Osteoblast (primary cell): Measurements from ENCODE around the gene ARHGAP15. TPM values are rescaled to one million over a fixed set of nuclear protein-coding genes. Genes with fewer than 3 reads are reported as not detected.

Source experiments
- DNase-seq: peaks from one replicate; pipeline ENCODE4 v3.0.0; 2011; ENCODE audit warnings: low spot score, mixed read lengths; ENCODE audit not compliant: insufficient read length; ENCODE audit errors: missing footprints
- H2AFZ ChIP-seq: 2 replicates; pipeline ENCODE4 v1.6.0; 2011; ENCODE audit warnings: mild to moderate bottlenecking, low read length
- H3K27ac ChIP-seq: 2 replicates; pipeline ENCODE4 v1.5.1; 2011; ENCODE audit warnings: mild to moderate bottlenecking, low read depth, low read length, moderate library complexity
- H3K27me3 ChIP-seq: 2 replicates; pipeline ENCODE4 v1.6.0; 2012; ENCODE audit warnings: mild to moderate bottlenecking, control low read depth, inconsistent platforms, low read length, moderate library complexity; ENCODE audit not compliant: insufficient read depth
- H3K36me3 ChIP-seq: 2 replicates; pipeline ENCODE4 v1.5.1; 2011; ENCODE audit warnings: mild to moderate bottlenecking, low read length, control low read depth, moderate library complexity; ENCODE audit not compliant: insufficient read depth
- H3K4me1 ChIP-seq: 2 replicates; pipeline ENCODE4 v1.5.1; 2011; ENCODE audit warnings: mild to moderate bottlenecking, low read length, control low read depth, moderate library complexity; ENCODE audit not compliant: insufficient read depth
- H3K4me2 ChIP-seq: 2 replicates; pipeline ENCODE4 v1.6.0; 2011; ENCODE audit warnings: mild to moderate bottlenecking, low read length; ENCODE audit not compliant: insufficient read depth
- H3K4me3 ChIP-seq: fragments of 200-600 bp; sonication (generic); 3 replicates; pipeline ENCODE4 v1.5.1; 2012; ENCODE audit warnings: mild to moderate bottlenecking, low read length, inconsistent platforms; ENCODE audit not compliant: insufficient read depth
- H3K79me2 ChIP-seq: 2 replicates; pipeline ENCODE4 v1.6.0; 2012; ENCODE audit warnings: mild to moderate bottlenecking, low read length, control low read depth, inconsistent platforms; ENCODE audit not compliant: insufficient read depth
- H3K9me3 ChIP-seq: 2 replicates; pipeline ENCODE4 v1.5.1; 2011; ENCODE audit warnings: low read depth, low read length, control low read depth
- H4K20me1 ChIP-seq: 2 replicates; pipeline ENCODE4 v1.6.0; 2012; ENCODE audit warnings: mild to moderate bottlenecking, low read length, control low read depth; ENCODE audit not compliant: insufficient read depth
- CTCF ChIP-seq: IDR thresholded peaks from 2 replicates; pipeline ENCODE4 v1.5.1; 2011; ENCODE audit warnings: mild to moderate bottlenecking, low read depth, low read length, moderate library complexity; ENCODE audit errors: extremely low read depth
- total RNA-seq: library from RNA; depleted of rRNA; stranded (reverse); fragments of >200 nt; gene quantifications from 2 replicates; pipeline ENCODE4 v1.2.3, GENCODE V29; 2012

Gene ARHGAP15
- total RNA-seq, 1 donor = 2.2 TPM

- Histone ChIP-seq H2AFZ (no peak overlapping the region), H3K36me3 (no peaks in the 10 kb centered on the region), H3K4me2 (no peak overlapping the region), H3K27ac (no peak overlapping the region), H3K4me1 (peaks cover 11% of the 10 kb centered on the region), H3K79me2 (no peaks in the 10 kb centered on the region), H3K27me3 (no peaks in the 10 kb centered on the region), H3K9me3 (no peaks in the 10 kb centered on the region), H3K4me3 (no peak overlapping the region), H4K20me1 (no peaks in the 10 kb centered on the region)
- no peak for DNase-seq
- no peak for TF ChIP-seq CTCF
These were observed 589.5 kb downstream of the ARHGAP15 start for GRCh38 chr2:143718745-143719144.

- H3K27me3 ChIP-seq = no peaks in the 10 kb centered on the region
- no peaks in the 10 kb centered on the region for H4K20me1 ChIP-seq
- H3K4me1 ChIP-seq = peaks cover 11% of the 10 kb centered on the region
- no peaks in the 10 kb centered on the region for H3K36me3 ChIP-seq
- H3K4me3 ChIP-seq = no peak overlapping the region
- no peaks in the 10 kb centered on the region for H3K79me2 ChIP-seq
- H3K4me2 ChIP-seq = peak overlapping the region; percentile 19
- peak; percentile 39 for DNase-seq
- TF ChIP-seq CTCF = no peak
- H2AFZ ChIP-seq = no peak overlapping the region
- no peak overlapping the region for H3K27ac ChIP-seq
- no peaks in the 10 kb centered on the region for H3K9me3 ChIP-seq
These were observed 590.2 kb downstream of the ARHGAP15 start for GRCh38 chr2:143719406-143719805.

GRCh38 chr2:143720095-143720664 is 591.0 kb downstream of the ARHGAP15 start:
- H2AFZ ChIP-seq = no peak overlapping the region
- H3K9me3 ChIP-seq = no peaks in the 10 kb centered on the region
- no peaks in the 10 kb centered on the region for H3K27me3 ChIP-seq
- no peak overlapping the region for H3K4me3 ChIP-seq
- no peaks in the 10 kb centered on the region for H3K36me3 ChIP-seq
- TF ChIP-seq CTCF = no peak
- no peak for DNase-seq
- no peak overlapping the region for H3K4me2 ChIP-seq
- peaks cover 11% of the 10 kb centered on the region for H3K4me1 ChIP-seq
- H3K27ac ChIP-seq = no peak overlapping the region
- H4K20me1 ChIP-seq = no peaks in the 10 kb centered on the region
- H3K79me2 ChIP-seq = no peaks in the 10 kb centered on the region

GRCh38 chr2:143725400-143725799 is 596.2 kb downstream of the ARHGAP15 start:
- H3K4me1 ChIP-seq = peaks cover 3% of the 10 kb centered on the region
- H3K9me3 ChIP-seq = no peaks in the 10 kb centered on the region
- TF ChIP-seq CTCF = no peak
- H3K4me3 ChIP-seq = no peak overlapping the region
- H3K27me3 ChIP-seq = no peaks in the 10 kb centered on the region
- no peak overlapping the region for H3K4me2 ChIP-seq
- no peak for DNase-seq
- H4K20me1 ChIP-seq = no peaks in the 10 kb centered on the region
- no peak overlapping the region for H2AFZ ChIP-seq
- H3K79me2 ChIP-seq = no peaks in the 10 kb centered on the region
- no peak overlapping the region for H3K27ac ChIP-seq
- no peaks in the 10 kb centered on the region for H3K36me3 ChIP-seq
